Vagina (tissue), 2 donors: ENCODE data around the gene ELAVL1. TPM values are rescaled to one million over a fixed set of nuclear protein-coding genes. Genes with fewer than 3 reads are reported as not detected.

Source experiments
- DNase-seq, 2 donors: peaks; one replicate each; pipeline ENCODE4 v3.0.0-alpha.2; 2017; ENCODE audit errors: extremely low spot score in 2 of 2
- H3K27ac ChIP-seq: fragments of 200-600 bp; sonication (generic); one replicate; pipeline ENCODE4 v1.5.1; 2019
- H3K27me3 ChIP-seq: fragments of 200-600 bp; sonication (generic); one replicate; pipeline ENCODE4 v1.5.1; 2019
- H3K36me3 ChIP-seq, 2 donors: fragments of 200-600 bp; sonication (generic); one replicate each; pipeline ENCODE4 v1.5.1; 2017 to 2019
- H3K4me1 ChIP-seq: fragments of 200-600 bp; sonication (generic); one replicate; pipeline ENCODE4 v1.5.1; 2019
- H3K4me3 ChIP-seq, 2 donors: fragments of 200-600 bp; sonication (generic); 1 replicate in 1 of 2; 2 replicates in 1 of 2; pipeline ENCODE4 v1.5.1; 2016 to 2019
- H3K9me3 ChIP-seq: fragments of 200-600 bp; sonication (generic); one replicate; pipeline ENCODE4 v1.5.1; 2019
- CTCF ChIP-seq, 3 experiments: fragments of 450-650 bp in 2 of 3; fragments of 200-600 bp in 1 of 3; sonication (generic) in 1 of 3; IDR thresholded peaks; one replicate each; pipeline ENCODE4 v1.5.1; 2017 to 2019; ENCODE audit warnings: antibody characterized with exemption in 3 of 3, mild to moderate bottlenecking in 2 of 3, moderate library complexity in 2 of 3
- POLR2A ChIP-seq, 2 donors: fragments of 450-650 bp; IDR thresholded peaks; one replicate each; pipeline ENCODE4 v1.6.1; 2017; ENCODE audit warnings: antibody characterized with exemption in 2 of 2, mild to moderate bottlenecking in 2 of 2, moderate library complexity in 2 of 2
- POLR2AphosphoS5 ChIP-seq, 2 donors: sonication (generic); formaldehyde crosslinking; IDR thresholded peaks; one replicate each; pipeline ENCODE4 v1.9.0; 2017; ENCODE audit warnings: antibody characterized with exemption in 2 of 2, mild to moderate bottlenecking in 2 of 2, low read depth in 1 of 2; ENCODE audit not compliant: insufficient read depth in 1 of 2
- intact Hi-C: fragments of 100-400 bp; cut with DNase I; formaldehyde crosslinking; loops from one replicate; pipeline ENCODE4 v1.15.1; 2023
- total RNA-seq: library from RNA; depleted of rRNA; stranded (reverse); fragments of >200 nt; gene quantifications from one replicate; pipeline ENCODE4 v1.2.3, GENCODE V29; 2016

ELAVL1 gene
- total RNA-seq, 1 donor from 2014 or later, result 40.5 TPM

GRCh38 chr19:7997809-7998480 is 7.5 kb downstream of the ELAVL1 start:
- TF ChIP-seq POLR2AphosphoS5 (IDR thresholded peaks at IDR 0.05; ENCODE audit: insufficient read depth in 1 of 2, low read depth in 1 of 2), result no peak
- TF ChIP-seq CTCF (IDR thresholded peaks at IDR 0.05), result no peak
- TF ChIP-seq POLR2A (IDR thresholded peaks at IDR 0.05), result no peak
- intact Hi-C loops, result no loop called here
- Histone ChIP-seq H3K27me3 (no peaks in the 10 kb centered on the region), H3K27ac (no peak overlapping the region), H3K9me3 (no peaks in the 10 kb centered on the region), H3K4me1 (peaks cover 68% of the 10 kb centered on the region), H3K36me3 (no peaks in the 10 kb centered on the region), H3K4me3 (no peak overlapping the region)
- DNase-seq, result no peak

- DNase-seq, result no peak
- Histone ChIP-seq H3K27ac (no peak overlapping the region), H3K4me3 (no peak overlapping the region), H3K9me3 (no peaks in the 10 kb centered on the region), H3K27me3 (no peaks in the 10 kb centered on the region), H3K4me1 (peaks cover 61% of the 10 kb centered on the region), H3K36me3 (peaks cover 0 to 3% of the 10 kb centered on the region in 2 donors)
- intact Hi-C loops, result no loop called here
- TF ChIP-seq CTCF (IDR thresholded peaks at IDR 0.05), result no peak
- no peak for TF ChIP-seq POLR2AphosphoS5 (IDR thresholded peaks at IDR 0.05; ENCODE audit: insufficient read depth in 1 of 2, low read depth in 1 of 2)
- no peak for TF ChIP-seq POLR2A (IDR thresholded peaks at IDR 0.05)
These were observed 8.6 kb downstream of the ELAVL1 start for GRCh38 chr19:7996883-7997282.

- Histone ChIP-seq H3K4me1 (peaks cover 50% of the 10 kb centered on the region), H3K4me3 (no peak overlapping the region), H3K9me3 (no peaks in the 10 kb centered on the region), H3K36me3 (peaks cover 5 to 11% of the 10 kb centered on the region in 2 donors), H3K27me3 (no peaks in the 10 kb centered on the region), H3K27ac (no peak overlapping the region)
- no peak for DNase-seq
- intact Hi-C loops, result no loop called here
- TF ChIP-seq CTCF (IDR thresholded peaks at IDR 0.05) (no peak), POLR2AphosphoS5 (IDR thresholded peaks at IDR 0.05; ENCODE audit: insufficient read depth in 1 of 2, low read depth in 1 of 2) (no peak)
These were observed 9.7 kb downstream of the ELAVL1 start for GRCh38 chr19:7995810-7996158.

- DNase-seq, result no peak
- Histone ChIP-seq H3K4me3 (no peak overlapping the region), H3K36me3 (peaks cover 6 to 18% of the 10 kb centered on the region in 2 donors), H3K9me3 (no peaks in the 10 kb centered on the region), H3K27me3 (no peaks in the 10 kb centered on the region), H3K27ac (no peak overlapping the region), H3K4me1 (peaks cover 46% of the 10 kb centered on the region)
- intact Hi-C loops, result no loop called here
- no peak for TF ChIP-seq CTCF (IDR thresholded peaks at IDR 0.05)
- TF ChIP-seq POLR2A (IDR thresholded peaks at IDR 0.05), result no peak
These were observed 10.3 kb downstream of the ELAVL1 start for GRCh38 chr19:7994928-7995809.

GRCh38 chr19:7994114-7994513 is 11.3 kb downstream of the ELAVL1 start:
- peaks cover 42% of the 10 kb centered on the region for H3K4me1 ChIP-seq
- no peak overlapping the region for H3K27ac ChIP-seq
- H3K36me3 ChIP-seq, result peaks cover 6 to 26% of the 10 kb centered on the region in 2 donors
- TF ChIP-seq POLR2A (IDR thresholded peaks at IDR 0.05) (no peak), POLR2AphosphoS5 (IDR thresholded peaks at IDR 0.05; ENCODE audit: insufficient read depth in 1 of 2, low read depth in 1 of 2) (no peak), CTCF (IDR thresholded peaks at IDR 0.05) (no peak)
- intact Hi-C loops, result no loop called here
- H3K9me3 ChIP-seq, result no peaks in the 10 kb centered on the region
- no peaks in the 10 kb centered on the region for H3K27me3 ChIP-seq
- no peak overlapping the region for H3K4me3 ChIP-seq
- no peak for DNase-seq
